NT2/D1 (cell line): ENCODE measurements around the gene PAQR7.

ENCODE experiments used
- YY1 ChIP-seq: IDR thresholded peaks from 2 replicates; pipeline ENCODE4 v1.6.1; 2011; ENCODE audit not compliant: insufficient read length, insufficient read depth
- ZNF274 ChIP-seq: IDR thresholded peaks from 2 replicates; pipeline ENCODE4 v1.6.1; 2011; ENCODE audit warnings: mild to moderate bottlenecking, low read depth, low read length

DNA sequence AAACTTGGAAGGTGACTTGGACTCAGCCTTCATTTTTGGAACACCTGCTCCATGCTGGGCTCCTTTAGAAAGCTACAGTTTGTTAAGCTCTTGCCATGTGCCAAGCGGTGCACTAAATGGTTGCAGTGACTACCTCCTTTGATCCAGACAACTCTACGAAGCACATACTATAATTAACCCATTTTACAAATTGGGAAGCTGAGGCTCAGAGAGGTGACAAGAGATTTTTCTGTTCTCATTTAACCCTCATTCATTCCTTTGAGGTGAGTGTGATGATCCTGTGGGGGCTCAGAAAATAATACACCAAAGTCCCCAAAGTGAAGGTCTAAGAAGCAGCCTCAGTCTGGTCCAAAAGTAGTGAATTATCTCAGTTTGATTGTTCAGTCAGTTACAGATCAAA is 1.6 kb upstream of the PAQR7 start:
- TF ChIP-seq YY1: no peak
- TF ChIP-seq ZNF274: no peak
